GM12873 (cell line): ENCODE results near the gene FAM221B.

Source experiments
- TF ChIP-seq, protein P1 (sequence below): IDR thresholded peaks from 2 replicates; pipeline ENCODE4 v1.5.1; 2012; ENCODE audit warnings: low read depth, mild to moderate bottlenecking, moderate library complexity, low read length, control low read depth; ENCODE audit not compliant: insufficient read depth; ENCODE audit errors: missing control alignments

Gene FAM221B

DNA sequence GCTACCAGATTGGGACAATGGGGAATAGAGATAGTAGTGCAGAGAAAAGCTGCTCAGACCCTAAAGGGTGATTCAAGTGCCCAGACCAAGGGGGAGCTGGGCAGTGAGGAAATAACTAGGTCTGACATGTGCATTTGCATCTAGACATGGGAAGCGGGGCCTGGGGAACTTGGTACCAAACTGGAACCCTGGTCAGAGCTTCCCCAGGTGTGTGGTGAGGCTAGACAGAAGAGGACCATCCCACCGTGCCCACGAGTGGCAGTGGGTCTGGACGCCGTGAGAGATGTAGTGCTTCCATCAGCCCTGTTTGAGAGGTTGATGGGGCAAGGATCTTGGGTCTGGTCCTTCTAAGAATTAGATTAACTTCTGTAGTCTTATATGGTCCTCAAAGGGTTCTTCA lies 8.1 kb upstream of the FAM221B start:
- TF ChIP-seq, protein P1, sequence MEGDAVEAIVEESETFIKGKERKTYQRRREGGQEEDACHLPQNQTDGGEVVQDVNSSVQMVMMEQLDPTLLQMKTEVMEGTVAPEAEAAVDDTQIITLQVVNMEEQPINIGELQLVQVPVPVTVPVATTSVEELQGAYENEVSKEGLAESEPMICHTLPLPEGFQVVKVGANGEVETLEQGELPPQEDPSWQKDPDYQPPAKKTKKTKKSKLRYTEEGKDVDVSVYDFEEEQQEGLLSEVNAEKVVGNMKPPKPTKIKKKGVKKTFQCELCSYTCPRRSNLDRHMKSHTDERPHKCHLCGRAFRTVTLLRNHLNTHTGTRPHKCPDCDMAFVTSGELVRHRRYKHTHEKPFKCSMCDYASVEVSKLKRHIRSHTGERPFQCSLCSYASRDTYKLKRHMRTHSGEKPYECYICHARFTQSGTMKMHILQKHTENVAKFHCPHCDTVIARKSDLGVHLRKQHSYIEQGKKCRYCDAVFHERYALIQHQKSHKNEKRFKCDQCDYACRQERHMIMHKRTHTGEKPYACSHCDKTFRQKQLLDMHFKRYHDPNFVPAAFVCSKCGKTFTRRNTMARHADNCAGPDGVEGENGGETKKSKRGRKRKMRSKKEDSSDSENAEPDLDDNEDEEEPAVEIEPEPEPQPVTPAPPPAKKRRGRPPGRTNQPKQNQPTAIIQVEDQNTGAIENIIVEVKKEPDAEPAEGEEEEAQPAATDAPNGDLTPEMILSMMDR: no peak

DNA sequence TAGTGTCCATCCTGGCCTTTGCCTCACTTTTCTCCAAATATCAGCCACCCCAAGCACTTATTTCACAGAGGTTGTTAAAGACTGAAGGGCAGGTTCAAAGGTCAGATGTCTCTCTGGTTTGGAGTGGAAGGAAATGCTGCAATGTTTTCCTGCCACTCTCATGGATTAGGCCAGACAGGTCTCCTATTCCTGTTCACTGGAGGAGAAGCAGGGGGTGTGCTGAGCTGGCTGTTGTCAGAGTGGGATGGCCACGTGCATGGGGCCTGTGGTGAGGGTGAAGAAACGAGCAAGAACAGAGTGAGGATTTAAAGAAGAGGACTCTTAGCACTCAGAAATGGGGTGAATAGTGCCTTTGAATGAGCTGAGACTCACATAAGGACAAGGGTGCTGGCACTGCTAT lies 7.2 kb upstream of the FAM221B start:
- TF ChIP-seq, protein P1: no peak

DNA sequence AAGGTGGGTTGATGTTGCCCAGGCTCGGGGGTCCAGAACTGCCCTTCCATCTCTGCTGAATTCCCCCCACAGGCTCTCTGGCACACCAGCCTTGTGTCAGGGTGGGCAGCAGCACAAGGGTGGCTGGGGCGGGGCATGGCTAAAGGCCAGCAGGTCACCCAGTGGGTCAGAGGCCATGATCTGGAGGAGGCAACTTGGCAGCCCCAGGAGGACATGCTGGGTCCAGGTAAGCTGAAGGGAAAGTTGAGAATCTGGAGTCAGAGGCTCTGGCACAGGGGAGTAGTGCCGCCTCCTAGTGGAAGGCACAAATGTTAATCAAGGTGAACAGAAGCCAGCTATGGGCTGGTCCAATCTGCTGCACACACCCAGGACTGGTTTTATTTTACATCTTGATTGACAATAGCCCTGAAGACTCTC lies 6.7 kb upstream of the FAM221B start:
- TF ChIP-seq, protein P1: peak; percentile 48

DNA sequence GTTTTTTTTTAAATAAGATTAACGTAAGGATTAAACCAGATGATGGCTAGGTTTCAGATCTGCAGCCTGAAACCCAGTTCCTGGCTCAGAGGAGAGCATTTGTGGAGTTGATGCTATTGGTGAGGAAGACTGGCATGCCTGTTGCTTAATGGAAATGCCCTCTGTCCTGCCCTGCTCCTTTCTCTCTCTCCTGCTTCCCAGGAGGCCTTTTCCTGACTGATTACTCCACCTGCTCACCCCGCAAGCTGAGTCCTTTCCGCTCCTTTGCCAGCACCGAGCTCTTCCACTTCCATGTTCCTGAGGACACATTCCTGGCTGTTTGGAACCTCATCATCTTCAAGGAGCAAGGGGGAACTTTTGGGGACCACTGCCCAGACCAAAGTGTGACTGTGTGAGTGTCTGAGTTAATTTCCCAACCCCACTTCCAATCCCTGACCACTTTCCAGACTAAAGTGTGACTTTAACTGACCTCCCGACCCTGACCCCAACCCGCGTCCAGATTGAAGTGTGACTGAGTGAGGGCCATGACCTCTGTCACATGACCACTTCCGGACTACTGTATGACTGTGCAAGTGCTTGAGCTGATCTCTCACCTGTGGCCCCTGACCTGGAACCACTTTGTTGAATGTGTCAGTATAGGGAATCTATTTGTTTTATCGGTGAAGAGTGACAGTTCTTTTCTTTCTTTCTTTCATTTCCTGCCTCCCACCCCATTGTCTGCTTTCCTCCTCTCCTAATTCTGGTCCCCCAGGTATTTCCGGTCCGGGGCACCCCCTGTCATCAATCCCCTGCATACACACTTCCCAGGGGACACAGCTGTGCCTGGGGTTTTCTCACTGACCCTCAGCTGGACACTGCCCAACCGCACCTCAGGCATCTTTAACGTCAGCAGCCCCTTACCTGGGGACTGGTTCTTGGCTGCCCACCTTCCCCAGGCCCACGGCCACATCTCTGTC lies 6.0 kb upstream of the FAM221B start:
- TF ChIP-seq, protein P1: no peak

DNA sequence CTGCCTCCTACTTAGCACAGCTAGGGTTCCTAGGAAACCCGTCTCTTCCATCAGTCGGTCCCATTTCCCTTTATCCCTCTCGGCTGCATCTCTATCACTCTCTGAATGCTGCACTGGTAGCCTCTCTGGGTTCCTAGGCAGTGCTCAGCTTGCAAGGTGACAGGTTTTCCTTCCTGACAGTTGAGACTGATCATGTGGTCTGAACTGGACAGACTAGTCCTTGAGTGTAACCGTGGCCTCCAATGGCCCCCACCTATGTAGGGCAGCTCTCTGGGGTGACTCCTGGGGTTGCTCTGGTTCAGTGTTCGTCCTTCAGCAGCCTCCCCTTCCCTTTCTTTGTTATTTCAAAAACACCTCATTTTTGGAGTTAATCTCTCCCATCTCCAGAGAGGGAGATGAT lies 4.3 kb upstream of the FAM221B start:
- TF ChIP-seq, protein P1: no peak

DNA sequence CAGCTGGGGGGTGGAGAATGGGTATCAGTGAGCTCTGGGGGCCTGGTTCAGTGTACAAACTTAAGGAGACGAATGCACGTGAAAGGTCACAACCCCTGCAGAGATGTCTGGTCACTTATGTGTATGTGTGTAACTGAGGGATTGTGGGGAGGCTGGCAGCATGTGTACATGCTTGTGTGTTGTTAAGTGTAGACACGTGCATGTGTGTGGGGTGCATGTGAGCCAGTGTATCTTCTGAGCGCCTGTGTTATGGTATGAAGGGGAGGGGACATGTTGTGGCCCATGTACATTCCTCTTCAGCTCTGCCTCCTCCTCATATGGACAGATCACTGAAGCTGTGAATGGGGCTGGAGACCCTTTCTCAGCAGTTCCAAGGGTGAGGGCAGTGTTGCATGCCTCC lies 2.5 kb upstream of the FAM221B start:
- TF ChIP-seq, protein P1: no peak

DNA sequence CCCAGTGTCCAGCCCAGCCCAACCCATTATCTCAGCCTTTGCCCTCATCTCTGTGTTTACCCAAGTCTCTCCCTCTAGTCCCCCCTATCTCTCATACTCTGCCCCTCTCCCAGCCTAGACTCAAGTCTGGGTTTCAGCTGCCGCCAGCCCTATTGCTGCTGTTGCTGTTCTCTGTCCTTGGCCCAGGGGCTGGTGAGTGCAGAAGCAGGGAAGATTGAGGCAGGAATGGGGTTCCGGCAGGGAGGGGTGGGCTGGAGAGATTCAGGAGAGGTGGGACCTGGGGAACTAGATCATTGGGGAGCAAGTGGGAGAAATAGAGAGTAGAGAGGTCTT lies 1.2 kb upstream of the FAM221B start:
- TF ChIP-seq, protein P1: no peak
